Chondrocyte (in vitro differentiated cells): ENCODE results near the gene ARX. TPM values are rescaled to one million over a fixed set of nuclear protein-coding genes. Genes with fewer than 3 reads are reported as not detected.

ENCODE experiments used
- DNase-seq: peaks from one replicate; pipeline ENCODE4 v3.0.0; 2021; ENCODE audit warnings: mixed read lengths, low spot score
- H3K27ac Mint-ChIP-seq: one replicate; pipeline ENCODE4 v1.8.0; 2021; ENCODE audit warnings: mild to moderate bottlenecking, moderate library complexity, mixed read lengths; ENCODE audit not compliant: unreplicated experiment
- H3K27me3 Mint-ChIP-seq: 2 replicates; pipeline ENCODE4 v1.8.0; 2021; ENCODE audit warnings: low read depth, mixed read lengths
- H3K36me3 Mint-ChIP-seq: 2 replicates; pipeline ENCODE4 v1.8.0; 2021; ENCODE audit warnings: low read depth, mixed read lengths
- H3K4me1 Mint-ChIP-seq: 2 replicates; pipeline ENCODE4 v1.8.0; 2021; ENCODE audit warnings: low read depth, mild to moderate bottlenecking, mixed read lengths
- H3K4me3 Mint-ChIP-seq: one replicate; pipeline ENCODE4 v1.8.0; 2021; ENCODE audit warnings: mild to moderate bottlenecking, moderate library complexity, mixed read lengths; ENCODE audit not compliant: unreplicated experiment
- H3K9me3 Mint-ChIP-seq: 2 replicates; pipeline ENCODE4 v1.8.0; 2021; ENCODE audit warnings: low read depth, mixed read lengths
- total RNA-seq: library from RNA; stranded (reverse); gene quantifications from 3 replicates; pipeline ENCODE4 v1.2.1, GENCODE V29; 2021
- TF ChIP-seq, protein P1 (sequence below): fragments of 200-600 bp; sonication (generic); IDR thresholded peaks from 2 replicates; pipeline ENCODE4 v1.5.0; 2021; ENCODE audit warnings: antibody characterized with exemption, mild to moderate bottlenecking, moderate library complexity

Gene ARX
- total RNA-seq, 1 donor from 2014 or later: not detected

DNA sequence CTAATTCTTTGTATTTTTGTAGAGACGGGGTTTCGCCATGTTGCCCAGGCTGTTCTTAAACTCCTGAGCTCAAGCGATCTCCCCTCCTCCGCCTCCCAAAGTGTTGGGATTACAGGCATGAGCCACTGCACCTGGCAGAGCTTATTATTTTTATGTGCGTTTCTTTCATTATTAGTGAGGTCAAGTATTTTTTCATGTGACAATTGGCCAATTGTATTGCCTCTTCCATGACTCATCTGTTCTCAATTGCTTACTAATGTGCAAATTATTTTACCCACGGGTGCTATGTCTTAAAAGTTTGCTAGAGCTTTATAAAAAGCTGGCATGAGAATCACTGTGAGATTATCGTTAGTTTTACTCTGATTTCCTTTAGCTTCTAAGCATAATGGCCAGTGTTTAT, 13.0 kb upstream of the ARX start:
- TF ChIP-seq, protein P1, sequence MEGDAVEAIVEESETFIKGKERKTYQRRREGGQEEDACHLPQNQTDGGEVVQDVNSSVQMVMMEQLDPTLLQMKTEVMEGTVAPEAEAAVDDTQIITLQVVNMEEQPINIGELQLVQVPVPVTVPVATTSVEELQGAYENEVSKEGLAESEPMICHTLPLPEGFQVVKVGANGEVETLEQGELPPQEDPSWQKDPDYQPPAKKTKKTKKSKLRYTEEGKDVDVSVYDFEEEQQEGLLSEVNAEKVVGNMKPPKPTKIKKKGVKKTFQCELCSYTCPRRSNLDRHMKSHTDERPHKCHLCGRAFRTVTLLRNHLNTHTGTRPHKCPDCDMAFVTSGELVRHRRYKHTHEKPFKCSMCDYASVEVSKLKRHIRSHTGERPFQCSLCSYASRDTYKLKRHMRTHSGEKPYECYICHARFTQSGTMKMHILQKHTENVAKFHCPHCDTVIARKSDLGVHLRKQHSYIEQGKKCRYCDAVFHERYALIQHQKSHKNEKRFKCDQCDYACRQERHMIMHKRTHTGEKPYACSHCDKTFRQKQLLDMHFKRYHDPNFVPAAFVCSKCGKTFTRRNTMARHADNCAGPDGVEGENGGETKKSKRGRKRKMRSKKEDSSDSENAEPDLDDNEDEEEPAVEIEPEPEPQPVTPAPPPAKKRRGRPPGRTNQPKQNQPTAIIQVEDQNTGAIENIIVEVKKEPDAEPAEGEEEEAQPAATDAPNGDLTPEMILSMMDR: no peak
- Mint-ChIP-seq H3K27me3 (peaks cover 49% of the 10 kb centered on the region), H3K27ac (no peak overlapping the region), H3K9me3 (no peaks in the 10 kb centered on the region), H3K4me3 (no peak overlapping the region), H3K36me3 (peaks cover 1% of the 10 kb centered on the region), H3K4me1 (peaks cover 5% of the 10 kb centered on the region)
- DNase-seq: no peak

DNA sequence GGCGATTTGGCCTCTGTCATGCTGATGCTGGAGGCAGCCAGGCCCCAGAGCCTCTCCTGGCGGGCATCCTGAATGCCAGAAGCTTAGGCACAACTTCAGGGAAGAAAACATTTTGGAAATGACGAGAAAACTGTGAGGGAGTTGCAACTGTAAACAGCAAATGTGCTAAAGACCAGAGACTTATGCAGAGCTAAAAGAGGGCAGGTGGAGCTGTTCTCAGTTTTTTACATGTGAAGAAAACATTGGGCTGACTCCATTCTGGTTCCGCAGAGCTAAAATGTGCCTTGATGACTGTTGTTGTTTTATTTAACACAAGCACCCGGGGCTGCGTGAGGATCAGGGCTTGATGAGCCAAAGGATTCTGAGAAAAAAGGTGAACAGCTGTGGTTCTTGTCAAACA, 10.8 kb upstream of the ARX start:
- H3K9me3 Mint-ChIP-seq: no peaks in the 10 kb centered on the region

DNA sequence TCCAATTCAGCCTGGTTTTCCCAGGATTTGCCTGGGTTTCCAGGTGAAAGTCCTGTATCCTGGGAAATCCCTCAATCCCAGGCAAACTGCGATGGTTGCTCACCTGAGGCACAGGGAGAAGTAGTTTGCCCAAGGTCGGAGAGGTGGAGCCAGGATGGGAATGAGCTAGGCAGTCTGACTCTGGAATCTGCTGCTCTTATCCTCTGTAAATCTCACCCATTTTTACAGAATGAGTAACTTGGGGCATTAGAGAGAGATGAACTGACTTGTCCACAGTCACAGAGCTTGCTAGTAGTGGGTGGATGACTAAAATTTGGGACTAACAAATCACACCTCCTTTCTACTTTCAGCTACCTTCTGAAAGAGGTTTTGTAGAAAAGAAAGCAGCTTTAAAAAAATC, 9.8 kb upstream of the ARX start:
- Mint-ChIP-seq H3K27me3 (peaks cover 63% of the 10 kb centered on the region), H3K4me3 (no peak overlapping the region), H3K4me1 (peaks cover 19% of the 10 kb centered on the region), H3K27ac (no peak overlapping the region), H3K9me3 (no peaks in the 10 kb centered on the region), H3K36me3 (peaks cover 1% of the 10 kb centered on the region)
- TF ChIP-seq, protein P1: no peak
- DNase-seq: no peak

More for the DNA sequence above, 10.8 kb upstream of the ARX start:
- Mint-ChIP-seq H3K4me3 (no peak overlapping the region), H3K4me1 (peaks cover 15% of the 10 kb centered on the region), H3K27me3 (peaks cover 58% of the 10 kb centered on the region), H3K36me3 (peaks cover 1% of the 10 kb centered on the region), H3K27ac (no peak overlapping the region)
- no peak for DNase-seq
- TF ChIP-seq, protein P1: no peak

DNA sequence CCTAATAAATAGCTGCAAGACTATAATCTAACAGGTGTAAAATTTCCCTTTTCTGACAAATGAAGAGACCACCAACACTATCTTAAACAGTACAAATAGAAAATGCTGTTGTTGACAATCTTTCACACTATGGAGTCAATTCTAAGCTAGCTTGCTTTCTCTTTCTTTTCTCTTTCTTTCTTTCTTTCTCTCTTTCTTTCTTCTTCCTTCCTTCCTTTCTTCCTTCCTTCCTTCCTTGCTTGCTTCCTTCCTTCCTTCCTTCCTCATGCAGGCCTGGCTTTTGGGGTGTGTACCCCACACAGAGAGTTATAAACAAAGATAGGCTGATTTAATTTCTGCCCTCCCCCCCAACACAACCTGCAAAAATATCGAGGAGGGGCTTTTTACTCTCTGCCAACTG, 8.1 kb upstream of the ARX start:
- no peaks in the 10 kb centered on the region for H3K9me3 Mint-ChIP-seq
- no peak overlapping the region for H3K4me3 Mint-ChIP-seq
- peaks cover 1% of the 10 kb centered on the region for H3K36me3 Mint-ChIP-seq
- TF ChIP-seq, protein P1: no peak
- H3K27ac Mint-ChIP-seq: no peak overlapping the region
- peaks cover 75% of the 10 kb centered on the region for H3K27me3 Mint-ChIP-seq
- H3K4me1 Mint-ChIP-seq: peaks cover 23% of the 10 kb centered on the region
- no peak for DNase-seq

DNA sequence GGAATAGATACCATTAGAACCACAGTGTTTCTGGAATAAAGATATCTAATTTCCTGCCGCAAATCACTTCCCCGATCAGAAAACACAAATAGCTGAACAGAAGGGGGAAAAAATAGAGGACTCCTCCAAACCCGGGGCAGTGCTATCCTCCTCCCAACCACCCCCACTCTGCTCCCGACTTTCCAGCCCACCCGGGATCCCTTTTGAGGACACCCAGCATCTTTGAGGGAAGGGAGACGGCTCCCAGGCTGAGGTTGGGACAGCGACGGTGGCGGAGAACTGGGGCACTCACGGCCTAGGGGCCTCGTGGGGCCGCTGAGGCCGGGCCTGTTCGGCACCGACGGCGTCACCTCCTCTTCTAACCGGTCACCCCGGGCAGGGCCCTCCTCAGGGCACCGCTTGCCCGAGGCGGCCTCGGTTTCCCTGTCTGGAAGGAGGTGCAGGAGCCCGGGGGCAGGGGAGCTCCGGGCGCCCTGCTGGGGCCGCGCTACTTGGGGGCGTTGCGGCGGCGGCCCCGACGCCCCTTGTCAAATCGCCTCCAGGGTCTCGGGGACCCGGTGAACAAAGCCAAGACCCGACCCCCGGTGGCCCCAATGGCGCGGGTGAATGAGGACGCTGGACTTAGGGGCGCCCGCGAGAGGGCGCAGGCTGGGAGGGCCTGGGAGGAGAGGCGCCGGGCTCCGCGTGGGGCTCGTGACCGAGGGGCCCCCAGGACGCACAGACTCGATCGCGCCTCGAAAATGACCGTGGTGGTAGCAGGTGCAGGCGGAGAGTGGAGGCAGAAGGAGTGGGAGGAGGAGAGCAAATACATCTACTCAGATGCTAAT, 6.9 kb upstream of the ARX start:
- TF ChIP-seq, protein P1: peak; percentile 55
- no peak for DNase-seq
- Mint-ChIP-seq H3K4me1 (peaks cover 20% of the 10 kb centered on the region), H3K36me3 (peaks cover 1% of the 10 kb centered on the region), H3K27me3 (peaks cover 82% of the 10 kb centered on the region), H3K4me3 (peak overlapping the region; percentile 19), H3K9me3 (no peaks in the 10 kb centered on the region), H3K27ac (no peak overlapping the region)
